Fibroblast of villous mesenchyme (primary cell): ENCODE measurements around the gene PFKM. TPM values are rescaled to one million over a fixed set of nuclear protein-coding genes. Genes with fewer than 3 reads are reported as not detected.

Source experiments
- DNase-seq: peaks from one replicate; pipeline ENCODE4 v3.0.0-alpha.2; 2010; ENCODE audit warnings: low read depth
- H3K4me3 ChIP-seq: 2 replicates; pipeline ENCODE4 v1.5.1; 2011; ENCODE audit warnings: low read depth, mild to moderate bottlenecking, low read length
- CTCF ChIP-seq: IDR thresholded peaks from 2 replicates; pipeline ENCODE4 v1.5.1; 2012; ENCODE audit warnings: low read depth, mild to moderate bottlenecking, low read length; ENCODE audit not compliant: insufficient read depth
- total RNA-seq: library from RNA; depleted of rRNA; stranded (reverse); fragments of >200 nt; gene quantifications from 2 replicates; pipeline ENCODE4 v1.2.3, GENCODE V29; 2012

The PFKM gene
- total RNA-seq, 1 donor = 83.8 TPM

GRCh38 chr12:48164451-48164850 is 45.3 kb downstream of the PFKM start:
- no peak for DNase-seq
- H3K4me3 ChIP-seq = no peak overlapping the region
- TF ChIP-seq CTCF = no peak

- peak; percentile 92 for TF ChIP-seq CTCF
- no peak overlapping the region for H3K4me3 ChIP-seq
- peak; percentile 72 for DNase-seq
Measured at GRCh38 chr12:48165089-48165981, 46.2 kb downstream of the PFKM start.

- DNase-seq = no peak
- no peak for TF ChIP-seq CTCF
- H3K4me3 ChIP-seq = no peak overlapping the region
Measured at GRCh38 chr12:48169011-48169410, 49.8 kb downstream of the PFKM start.

GRCh38 chr12:48175613-48176416 is 56.7 kb downstream of the PFKM start:
- H3K4me3 ChIP-seq = no peak overlapping the region
- no peak for TF ChIP-seq CTCF
- DNase-seq = peak; percentile 47

- no peak overlapping the region for H3K4me3 ChIP-seq
- no peak for TF ChIP-seq CTCF
- DNase-seq = no peak
Measured at GRCh38 chr12:48176417-48176751, 57.2 kb downstream of the PFKM start.

- H3K4me3 ChIP-seq = no peak overlapping the region
- no peak for TF ChIP-seq CTCF
- no peak for DNase-seq
Measured at GRCh38 chr12:48177982-48178381, 58.8 kb downstream of the PFKM start.
